ENCODE measurements around the gene MRC1.

- TF ChIP-seq CTCF (optimal IDR thresholded peaks at IDR 0.05 in 1 of 3, IDR thresholded peaks at IDR 0.05 in 1 of 3, conservative IDR thresholded peaks at IDR 0.05 in 1 of 3; ENCODE audit: extremely low read depth in 1 of 3, insufficient read depth in 2 of 3, low read length in 3 of 3) (no peak), EZH2 (IDR thresholded peaks at IDR 0.05; ENCODE audit: low read length) (no peak)
Measured at GRCh38 chr10:17819836-17820235, 10.7 kb downstream of the MRC1 start.
